Endothelial cell of umbilical vein (primary cell): ENCODE data around the gene RPL11. TPM values are rescaled to one million over a fixed set of nuclear protein-coding genes. Genes with fewer than 3 reads are reported as not detected.

Experiments
- BruUV-seq: library from RNA; stranded (reverse); fragments of 400-500 nt; replicated peaks from 2 replicates; lab custom pipeline; 2021; lab: Mats Ljungman, UMichigan
- CTCF ChIA-PET: fragments of 300-600, 350-600 bp; sonication (Branson Sonifier 250); formaldehyde crosslinking; loops from one replicate; lab custom pipeline; 2021; ENCODE audit warnings: antibody characterized with exemption, inconsistent platforms; lab: Charles Lee
- POLR2A ChIA-PET: fragments of 300-600, 350-600 bp; sonication (Branson Sonifier 250); formaldehyde crosslinking; loops from one replicate; lab custom pipeline; 2021; ENCODE audit warnings: antibody characterized with exemption, inconsistent platforms; lab: Charles Lee
- DNase-seq: peaks from one replicate; pipeline ENCODE4 v3.0.0-alpha.2; 2011; ENCODE audit warnings: low read depth, low spot score
- FAIRE-seq: peaks from 2 replicates; lab custom pipeline; 2011; peaks lifted over from hg19 to GRCh38; lab: Jason Lieb, UNC
- H2AFZ ChIP-seq: 2 replicates; pipeline ENCODE4 v1.6.0; 2012; ENCODE audit warnings: low read depth, low read length, control low read depth, inconsistent platforms
- H3K27ac ChIP-seq: 2 replicates; pipeline ENCODE4 v1.5.1; 2011; ENCODE audit warnings: low read depth, mild to moderate bottlenecking, control low read depth, low read length, moderate library complexity; ENCODE audit not compliant: insufficient read depth
- H3K27me3 ChIP-seq, 2 experiments: 2 replicates each; pipeline versions ENCODE4 v1.6.0 to v1.6.1; 2011; ENCODE audit warnings: low read length in 2 of 2, mixed read lengths in 1 of 2; ENCODE audit not compliant: control insufficient read depth in 2 of 2, insufficient read depth in 2 of 2
- H3K36me3 ChIP-seq, 2 experiments: 2 replicates in 1 of 2; 3 replicates in 1 of 2; pipeline ENCODE4 v1.5.1; 2011; ENCODE audit warnings: low read length in 2 of 2, mild to moderate bottlenecking in 1 of 2, moderate library complexity in 1 of 2; ENCODE audit not compliant: control insufficient read depth in 2 of 2, insufficient read depth in 2 of 2; ENCODE audit errors: extremely low read depth in 1 of 2
- H3K4me1 ChIP-seq: 3 replicates; pipeline ENCODE4 v1.5.1; 2011; ENCODE audit warnings: mild to moderate bottlenecking, low read length; ENCODE audit not compliant: control insufficient read depth, insufficient read depth; ENCODE audit errors: extremely low read depth
- H3K4me2 ChIP-seq: 2 replicates; pipeline ENCODE4 v1.6.1; 2011; ENCODE audit warnings: low read length, control low read depth, mixed read lengths; ENCODE audit not compliant: insufficient read depth
- H3K4me3 ChIP-seq, 3 experiments: fragments of 200-600 bp in 1 of 3; sonication (generic), shearing (Covaris generic) in 1 of 3; replicated peaks in 1 of 3; 2 replicates each; pipeline ENCODE4 v1.5.1; 2011 to 2016; ENCODE audit warnings: control low read depth in 3 of 3, low read length in 3 of 3, mild to moderate bottlenecking in 2 of 3, inconsistent platforms in 1 of 3, low read depth in 1 of 3, moderate library complexity in 1 of 3; ENCODE audit not compliant: insufficient read depth in 1 of 3
- H3K79me2 ChIP-seq: 2 replicates; pipeline ENCODE4 v1.6.0; 2012; ENCODE audit warnings: low read length, inconsistent platforms; ENCODE audit not compliant: control insufficient read depth, insufficient read depth
- H3K9ac ChIP-seq: replicated peaks from 2 replicates; pipeline ENCODE3; 2011; ENCODE audit warnings: low read length, control low read depth; ENCODE audit not compliant: insufficient read depth; ENCODE audit errors: extremely low read depth
- H3K9me1 ChIP-seq: replicated peaks from 3 replicates; pipeline ENCODE4 v1.6.0; 2011; ENCODE audit warnings: mild to moderate bottlenecking, low read length; ENCODE audit not compliant: control insufficient read depth, insufficient read depth; ENCODE audit errors: extremely low read depth
- H3K9me3 ChIP-seq: replicated peaks from 2 replicates; pipeline ENCODE4 v1.5.1; 2012; ENCODE audit warnings: low read length, inconsistent platforms; ENCODE audit not compliant: control insufficient read depth, insufficient read depth
- H4K20me1 ChIP-seq: replicated peaks from 2 replicates; pipeline ENCODE3; 2011; ENCODE audit warnings: mild to moderate bottlenecking, low read length; ENCODE audit not compliant: control insufficient read depth, insufficient read depth; ENCODE audit errors: extremely low read depth
- CTCF ChIP-seq, 2 donors: IDR thresholded peaks; 1 replicate in 1 of 2; 2 replicates in 1 of 2; pipeline ENCODE4 v1.5.1; 2011; ENCODE audit warnings: low read length in 2 of 2, mild to moderate bottlenecking in 2 of 2, moderate library complexity in 2 of 2, control low read depth in 1 of 2, inconsistent platforms in 1 of 2, low read depth in 1 of 2; ENCODE audit not compliant: insufficient read depth in 1 of 2; ENCODE audit errors: extremely low read depth in 1 of 2
- EZH2 ChIP-seq: IDR thresholded peaks from 2 replicates; pipeline ENCODE4 v1.6.1; 2012; ENCODE audit warnings: borderline replicate concordance, low read depth, mild to moderate bottlenecking, moderate library complexity, low read length, inconsistent platforms; ENCODE audit not compliant: severe bottlenecking
- FOS ChIP-seq: IDR thresholded peaks from 2 replicates; pipeline ENCODE4 v1.6.1; 2011; ENCODE audit warnings: mild to moderate bottlenecking, low read length, moderate library complexity, borderline replicate concordance; ENCODE audit not compliant: insufficient read depth
- GATA2 ChIP-seq: IDR thresholded peaks from 2 replicates; pipeline ENCODE4 v1.7.0; 2011; ENCODE audit warnings: low read depth, mild to moderate bottlenecking, moderate library complexity, mixed read lengths, low read length; ENCODE audit not compliant: insufficient read length, insufficient read depth
- JUN ChIP-seq: IDR thresholded peaks from 2 replicates; pipeline ENCODE4 v1.6.1; 2011; ENCODE audit warnings: borderline replicate concordance, low read depth; ENCODE audit not compliant: insufficient read length, insufficient read depth
- MAX ChIP-seq: IDR thresholded peaks from 2 replicates; pipeline ENCODE4 v1.6.1; 2011; ENCODE audit not compliant: insufficient read depth, insufficient read length
- MYC ChIP-seq: IDR thresholded peaks from one replicate; pipeline ENCODE4 v1.6.1; 2011; ENCODE audit warnings: mild to moderate bottlenecking, low read depth, low read length
- POLR2A ChIP-seq: IDR thresholded peaks from 2 replicates; pipeline ENCODE4 v1.6.1; 2012; ENCODE audit warnings: low read depth, mild to moderate bottlenecking, control low read depth, low read length
- POLR2AphosphoS5 ChIP-seq: IDR thresholded peaks from 2 replicates; pipeline ENCODE4 v1.6.1; 2012; ENCODE audit warnings: low read depth, mild to moderate bottlenecking, control low read depth, low read length, moderate library complexity; ENCODE audit not compliant: insufficient read depth
- dilution Hi-C: fragments of 300-500 bp; cut with MboI; formaldehyde crosslinking; loops from one replicate; pipeline ENCODE4 v1.15.0; 2019; ENCODE audit warnings: low sequenced_read_pairs; ENCODE audit not compliant: extremely low pct_ligation_motif_present
- intact Hi-C: fragments of 100-400 bp; cut with micrococcal nuclease; formaldehyde crosslinking; loops from one replicate; pipeline ENCODE4 v1.10.0; 2022
- polyA plus RNA-seq, 4 experiments: library from polyadenylated mRNA; depleted of rRNA in 3 of 4; stranded (reverse) in 3 of 4; unstranded in 1 of 4; fragments of >200 nt; gene quantifications; 2 replicates each; pipeline versions ENCODE4 v1.2.1 to v1.2.3, GENCODE V29; 2011 to 2012; ENCODE audit warnings: missing spikeins in 1 of 4
- total RNA-seq: library from RNA; stranded (reverse); gene quantifications from 2 replicates; pipeline ENCODE4 v1.2.3, GENCODE V29; 2021

RPL11 gene
- total and polyA plus RNA-seq, 2 donors (not counting 3 experiments of a cell fraction or from before 2014, with no cell fraction given), result 861 to 1,084 TPM

- peaks cover 10 to 15% of the 10 kb centered on the region in 2 experiments for H3K27me3 ChIP-seq
- TF ChIP-seq POLR2A (no peak), GATA2 (no peak), FOS (no peak), JUN (no peak), EZH2 (no peak), MAX (no peak), CTCF (IDR thresholded peaks at IDR 0.05; ENCODE audit: extremely low read depth in 1 of 2, insufficient read depth in 1 of 2, low read depth in 1 of 2, low read length in 2 of 2) (no peak), POLR2AphosphoS5 (no peak), MYC (no peak)
- H3K36me3 ChIP-seq, result no peaks in the 10 kb centered on the region
- intact Hi-C loops, result no loop called here
- no peak for DNase-seq
- H3K9me3 ChIP-seq, result no peaks in the 10 kb centered on the region
- no peak overlapping the region for H3K27ac ChIP-seq
- H3K9ac ChIP-seq, result no peak overlapping the region
- no peaks in the 10 kb centered on the region for H4K20me1 ChIP-seq
- ChIA-PET CTCF (interaction anchor here (1.4 to 1.5 kb wide), 2 partner anchors 9 to 11 kb away, joined by 4 to 6 read pairs; no protein-coding TSS in a partner anchor), POLR2A (no interaction called here)
- BruUV-seq, result no TSS peak
- dilution Hi-C loops, result no loop called here
- no peak overlapping the region for H3K4me3 ChIP-seq
- FAIRE-seq, result no peak
- H3K4me2 ChIP-seq, result no peak overlapping the region
- H3K9me1 ChIP-seq, result no peaks in the 10 kb centered on the region
- no peaks in the 10 kb centered on the region for H3K79me2 ChIP-seq
- H2AFZ ChIP-seq, result no peak overlapping the region
- H3K4me1 ChIP-seq, result no peaks in the 10 kb centered on the region
These were observed 45.1 kb upstream of the RPL11 start for GRCh38 chr1:23646541-23646940.
